ENCODE measurements around the gene MTCH1.
"Not testable (repeated sequence)": the region's sequence is repeated elsewhere in the genome, so short reads cannot be mapped to it uniquely, and the experiment has no call there.

The MTCH1 gene

GRCh38 chr6:36997811-36998722 lies 12.1 kb upstream of the MTCH1 start:
- DNase-seq (ENCODE audit: low spot score) = no peak

GRCh38 chr6:36990401-36990800 lies 4.4 kb upstream of the MTCH1 start:
- DNase-seq (ENCODE audit: low spot score) = not testable (repeated sequence)

DNA sequence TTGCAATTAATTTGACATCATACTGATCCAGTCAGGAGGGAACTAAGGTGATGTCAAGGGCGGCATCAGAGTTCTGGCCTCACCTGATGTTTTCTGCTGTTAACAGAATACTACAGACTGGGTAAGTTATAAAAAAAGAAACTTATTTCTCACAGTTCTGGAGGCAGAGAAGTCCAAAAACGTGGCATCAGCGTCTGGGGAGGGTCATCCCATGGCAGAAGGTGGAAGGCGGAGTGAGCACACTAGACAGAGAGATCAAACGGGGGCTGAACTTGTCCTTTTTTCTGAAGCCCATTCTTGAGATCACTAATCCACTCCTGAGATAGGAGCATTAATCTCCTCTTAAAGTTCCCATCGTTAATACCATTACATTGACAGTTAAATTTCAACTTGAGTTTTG lies 3.3 kb upstream of the MTCH1 start:
- no peak for DNase-seq (ENCODE audit: low spot score)

DNA sequence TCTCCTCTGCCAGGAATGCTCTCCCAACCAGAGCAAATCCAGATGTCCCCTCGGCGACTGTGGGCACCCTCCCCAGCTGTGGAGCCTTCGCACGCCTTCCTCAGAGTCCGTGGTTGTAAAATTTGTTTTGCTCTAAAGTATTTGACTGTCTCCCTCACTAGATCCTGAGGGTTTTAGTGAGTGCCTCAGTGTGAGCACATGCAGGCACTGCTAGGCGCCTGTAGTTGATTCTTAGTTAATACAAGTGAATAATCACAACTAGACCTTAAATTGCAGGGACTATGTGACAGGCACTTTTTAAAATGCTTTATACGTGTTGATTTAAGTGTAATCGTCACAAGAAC lies 680 bp upstream of the MTCH1 start:
- DNase-seq (ENCODE audit: low spot score) = no peak

DNA sequence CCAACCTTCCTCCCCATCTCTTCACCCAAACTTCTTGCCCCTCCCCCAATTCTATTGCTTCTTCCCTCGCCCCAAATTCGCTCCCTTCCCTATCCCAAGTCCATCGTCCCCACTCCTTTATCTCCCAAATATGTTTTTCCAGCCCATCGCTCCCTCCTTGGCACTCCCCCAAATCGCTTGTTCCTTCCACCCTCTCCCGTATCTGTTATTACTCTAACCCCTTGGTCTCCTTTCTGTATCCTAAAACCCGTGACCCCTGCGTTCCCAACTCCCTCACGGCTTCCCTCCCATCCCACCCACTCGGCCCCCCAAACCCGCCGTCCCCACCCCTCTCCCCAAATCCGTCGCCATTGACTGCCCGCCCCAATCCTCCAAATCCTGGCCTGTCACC lies 584 bp downstream of the MTCH1 start:
- no peak for DNase-seq (ENCODE audit: low spot score)

- no peak for DNase-seq (ENCODE audit: low spot score)
Observed at GRCh38 chr6:36984581-36985416, 1.2 kb downstream of the MTCH1 start.

- DNase-seq (ENCODE audit: low spot score) = no peak
Observed at GRCh38 chr6:36983538-36983937, 2.5 kb downstream of the MTCH1 start.

- DNase-seq (ENCODE audit: low spot score) = no peak
Observed at GRCh38 chr6:36980876-36981619, 4.9 kb downstream of the MTCH1 start.

DNA sequence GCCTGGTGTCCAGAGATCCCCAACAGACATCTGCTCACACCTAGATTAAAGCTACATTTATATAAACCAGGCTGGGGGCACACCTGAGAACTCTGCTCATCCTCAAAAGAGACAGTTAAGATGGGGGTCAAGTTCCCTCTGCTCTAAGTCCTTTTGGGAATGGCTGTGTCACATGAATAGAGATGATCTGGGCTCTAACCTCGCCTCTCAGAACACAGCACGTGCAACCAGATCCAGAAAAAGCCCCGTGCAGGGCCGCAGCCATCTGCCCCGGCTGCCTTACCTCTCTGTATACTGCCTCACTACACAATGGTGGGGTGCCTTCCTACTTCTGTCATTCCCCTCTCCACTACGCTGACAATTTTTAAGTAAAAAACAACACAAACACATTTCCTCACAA lies 5.9 kb downstream of the MTCH1 start:
- no peak for DNase-seq (ENCODE audit: low spot score)

- no peak for DNase-seq (ENCODE audit: low spot score)
Observed at GRCh38 chr6:36979347-36979742, 6.7 kb downstream of the MTCH1 start.

DNA sequence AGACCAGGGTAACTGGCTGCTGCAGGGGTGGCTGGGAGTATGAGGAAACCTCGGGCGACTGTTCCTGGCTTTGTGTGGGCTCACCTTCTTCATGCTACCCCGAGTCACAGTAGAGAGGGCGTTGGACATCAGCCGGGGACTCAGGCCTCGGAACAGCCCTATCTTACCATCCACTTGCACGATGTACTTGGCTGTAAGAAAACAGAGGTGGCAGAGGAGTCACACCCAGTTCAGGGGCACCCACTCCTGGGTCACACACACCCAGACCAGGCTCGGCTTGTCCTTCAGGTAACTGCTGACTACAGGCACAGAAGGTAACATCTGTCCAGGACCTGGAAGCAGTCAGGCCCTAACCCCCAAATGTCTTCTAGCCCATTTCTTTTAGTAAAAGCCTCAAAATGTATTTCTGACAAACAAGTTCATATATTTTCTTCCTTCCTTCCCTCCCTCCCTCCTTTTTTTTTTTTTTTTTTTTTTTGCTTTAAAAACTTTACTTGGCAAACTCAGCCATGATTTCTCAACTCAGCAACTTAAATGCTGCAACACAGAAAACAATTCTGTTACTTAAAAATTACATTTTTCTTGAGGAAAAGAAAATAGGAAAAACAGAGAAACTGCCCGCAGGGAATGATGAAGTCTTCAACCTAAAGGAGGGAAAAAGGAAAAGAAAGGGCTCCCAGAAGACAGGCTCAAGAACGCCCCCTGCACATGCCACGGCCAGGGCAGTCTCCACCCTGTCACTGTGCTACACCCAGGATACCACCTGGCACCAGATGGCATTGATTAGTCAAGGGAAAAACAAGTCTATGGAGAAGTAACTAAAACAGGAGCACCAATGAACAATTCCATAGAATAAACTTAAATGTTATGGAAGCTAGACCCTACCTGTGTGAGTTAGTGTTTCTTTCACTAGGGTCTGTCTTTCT lies 7.3 kb downstream of the MTCH1 start:
- DNase-seq (ENCODE audit: low spot score) = no peak

DNA sequence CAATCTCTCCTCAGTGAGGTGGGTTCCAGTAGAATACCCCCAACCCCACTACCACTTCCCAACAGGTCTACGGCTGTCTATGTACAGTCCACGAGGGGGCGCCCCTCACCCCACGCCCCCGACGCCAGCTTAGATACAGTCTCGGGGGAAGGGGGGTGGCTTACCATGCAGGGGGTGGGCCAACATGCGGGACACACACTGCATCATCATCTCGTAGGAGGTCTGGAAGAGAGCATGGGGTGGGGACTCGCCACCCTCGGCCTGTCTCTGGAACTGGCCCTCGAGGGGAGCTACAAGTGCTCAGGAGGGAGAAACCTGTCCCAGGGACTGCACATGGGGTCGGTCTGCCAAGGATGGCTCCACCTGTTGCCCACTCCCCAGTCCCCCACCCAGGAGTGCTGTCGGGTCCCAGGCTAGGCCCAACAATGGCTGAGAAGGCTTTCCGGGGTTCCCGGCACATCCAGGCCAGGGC lies 8.5 kb downstream of the MTCH1 start:
- no peak for DNase-seq (ENCODE audit: low spot score)

GRCh38 chr6:36976931-36977330 lies 9.1 kb downstream of the MTCH1 start:
- DNase-seq (ENCODE audit: low spot score) = no peak

DNA sequence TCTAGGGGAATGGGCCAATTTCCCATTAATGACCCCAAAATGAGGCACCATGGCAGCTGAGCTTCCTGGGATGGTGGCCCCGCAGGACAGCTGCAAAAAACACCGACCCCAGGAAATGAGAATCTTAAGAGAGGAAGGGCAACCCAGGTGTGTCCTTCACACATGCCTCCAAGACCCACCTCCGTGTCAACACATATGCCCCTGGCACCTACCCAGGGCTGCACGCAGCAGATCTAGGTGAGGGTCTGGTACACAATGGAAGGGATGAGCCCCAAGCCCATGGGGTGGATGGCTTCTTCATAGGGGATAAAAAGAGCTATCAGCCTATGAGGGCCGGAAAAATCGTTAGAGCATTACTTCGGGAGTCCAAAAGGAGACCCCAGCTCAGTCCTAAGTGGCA lies 9.5 kb downstream of the MTCH1 start:
- DNase-seq (ENCODE audit: low spot score) = no peak

DNA sequence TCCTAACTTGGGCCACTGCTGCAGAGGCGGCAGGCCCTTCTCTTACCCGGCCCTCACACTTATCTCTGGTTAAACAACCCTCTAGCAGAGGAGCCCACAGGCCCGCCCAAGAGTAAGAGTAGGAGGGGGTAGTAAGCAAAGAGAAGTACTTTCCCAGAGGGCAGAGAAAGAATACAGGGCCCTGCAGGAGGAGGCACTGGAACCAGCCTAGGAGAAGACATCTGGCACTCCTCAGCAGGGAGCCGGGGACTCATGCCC lies 10.1 kb downstream of the MTCH1 start:
- no peak for DNase-seq (ENCODE audit: low spot score)

- DNase-seq (ENCODE audit: low spot score) = no peak
Observed at GRCh38 chr6:36975231-36976006, 10.6 kb downstream of the MTCH1 start.

- DNase-seq (ENCODE audit: low spot score) = no peak
Observed at GRCh38 chr6:36973647-36974046, 12.3 kb downstream of the MTCH1 start.

GRCh38 chr6:36973190-36973589 lies 12.8 kb downstream of the MTCH1 start:
- DNase-seq (ENCODE audit: low spot score) = no peak

GRCh38 chr6:36971921-36972673 lies 13.9 kb downstream of the MTCH1 start:
- DNase-seq (ENCODE audit: low spot score) = no peak

All from left forelimb (tissue), 1 donor.